Measurements from ENCODE around the gene RASA2. TPM values are rescaled to one million over a fixed set of nuclear protein-coding genes. Genes with fewer than 3 reads are reported as not detected.

The RASA2 gene
- total RNA-seq, 1 experiment from 2014 or later: 14.5 TPM

DNA sequence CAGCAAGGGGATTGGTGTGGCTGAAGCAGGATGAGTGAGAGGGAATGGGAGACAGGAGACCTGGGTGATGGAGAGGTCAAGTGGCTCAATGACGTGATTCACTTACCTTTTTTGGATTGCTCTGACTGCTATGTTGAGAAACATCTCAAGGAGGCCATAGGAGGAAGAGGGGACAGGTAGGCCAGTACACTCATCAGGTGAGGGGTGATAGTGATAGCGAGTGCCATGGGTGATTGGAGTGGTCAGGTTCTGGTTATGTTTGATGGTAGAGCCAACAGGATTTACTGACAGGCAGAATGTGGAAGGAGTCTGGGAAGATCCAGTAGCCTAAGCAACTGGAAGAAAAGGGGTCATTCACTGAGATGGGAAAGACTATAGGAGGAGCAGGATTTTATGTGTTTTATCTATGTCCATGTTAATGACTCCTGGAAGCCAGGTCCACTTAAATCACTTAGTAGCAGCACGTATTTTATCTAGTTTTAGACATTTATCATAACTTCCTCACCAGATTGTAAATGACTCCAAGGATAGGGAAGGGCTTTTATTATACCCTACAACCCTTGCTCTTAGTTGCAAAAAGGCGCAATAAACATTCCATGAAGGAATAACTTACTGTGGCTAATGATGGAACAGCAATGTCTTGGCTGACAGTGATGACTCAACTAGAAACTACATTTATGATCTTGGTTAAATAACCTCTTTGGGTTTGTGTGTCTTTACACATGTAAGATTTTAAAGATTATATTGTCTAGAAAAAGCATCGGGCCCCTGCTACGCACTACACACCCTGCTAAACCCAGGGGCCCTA, 131.5 kb downstream of the RASA2 start:
- TF ChIP-seq POLR2AphosphoS5 (IDR thresholded peaks at IDR 0.05; ENCODE audit: low read depth, low read length): no peak
- TF ChIP-seq TCF7L2 (IDR thresholded peaks at IDR 0.05; ENCODE audit: low read depth, low read length): no peak
- TF ChIP-seq, protein P1, sequence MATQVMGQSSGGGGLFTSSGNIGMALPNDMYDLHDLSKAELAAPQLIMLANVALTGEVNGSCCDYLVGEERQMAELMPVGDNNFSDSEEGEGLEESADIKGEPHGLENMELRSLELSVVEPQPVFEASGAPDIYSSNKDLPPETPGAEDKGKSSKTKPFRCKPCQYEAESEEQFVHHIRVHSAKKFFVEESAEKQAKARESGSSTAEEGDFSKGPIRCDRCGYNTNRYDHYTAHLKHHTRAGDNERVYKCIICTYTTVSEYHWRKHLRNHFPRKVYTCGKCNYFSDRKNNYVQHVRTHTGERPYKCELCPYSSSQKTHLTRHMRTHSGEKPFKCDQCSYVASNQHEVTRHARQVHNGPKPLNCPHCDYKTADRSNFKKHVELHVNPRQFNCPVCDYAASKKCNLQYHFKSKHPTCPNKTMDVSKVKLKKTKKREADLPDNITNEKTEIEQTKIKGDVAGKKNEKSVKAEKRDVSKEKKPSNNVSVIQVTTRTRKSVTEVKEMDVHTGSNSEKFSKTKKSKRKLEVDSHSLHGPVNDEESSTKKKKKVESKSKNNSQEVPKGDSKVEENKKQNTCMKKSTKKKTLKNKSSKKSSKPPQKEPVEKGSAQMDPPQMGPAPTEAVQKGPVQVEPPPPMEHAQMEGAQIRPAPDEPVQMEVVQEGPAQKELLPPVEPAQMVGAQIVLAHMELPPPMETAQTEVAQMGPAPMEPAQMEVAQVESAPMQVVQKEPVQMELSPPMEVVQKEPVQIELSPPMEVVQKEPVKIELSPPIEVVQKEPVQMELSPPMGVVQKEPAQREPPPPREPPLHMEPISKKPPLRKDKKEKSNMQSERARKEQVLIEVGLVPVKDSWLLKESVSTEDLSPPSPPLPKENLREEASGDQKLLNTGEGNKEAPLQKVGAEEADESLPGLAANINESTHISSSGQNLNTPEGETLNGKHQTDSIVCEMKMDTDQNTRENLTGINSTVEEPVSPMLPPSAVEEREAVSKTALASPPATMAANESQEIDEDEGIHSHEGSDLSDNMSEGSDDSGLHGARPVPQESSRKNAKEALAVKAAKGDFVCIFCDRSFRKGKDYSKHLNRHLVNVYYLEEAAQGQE (IDR thresholded peaks at IDR 0.05; ENCODE audit: insufficient read depth in 1 of 2, low read depth in 2 of 2, low read length in 1 of 2): no peak
- no peak for TF ChIP-seq SIN3A (IDR thresholded peaks at IDR 0.05; ENCODE audit: borderline replicate concordance, insufficient read depth, low read depth, low read length)
- TF ChIP-seq, protein P2, sequence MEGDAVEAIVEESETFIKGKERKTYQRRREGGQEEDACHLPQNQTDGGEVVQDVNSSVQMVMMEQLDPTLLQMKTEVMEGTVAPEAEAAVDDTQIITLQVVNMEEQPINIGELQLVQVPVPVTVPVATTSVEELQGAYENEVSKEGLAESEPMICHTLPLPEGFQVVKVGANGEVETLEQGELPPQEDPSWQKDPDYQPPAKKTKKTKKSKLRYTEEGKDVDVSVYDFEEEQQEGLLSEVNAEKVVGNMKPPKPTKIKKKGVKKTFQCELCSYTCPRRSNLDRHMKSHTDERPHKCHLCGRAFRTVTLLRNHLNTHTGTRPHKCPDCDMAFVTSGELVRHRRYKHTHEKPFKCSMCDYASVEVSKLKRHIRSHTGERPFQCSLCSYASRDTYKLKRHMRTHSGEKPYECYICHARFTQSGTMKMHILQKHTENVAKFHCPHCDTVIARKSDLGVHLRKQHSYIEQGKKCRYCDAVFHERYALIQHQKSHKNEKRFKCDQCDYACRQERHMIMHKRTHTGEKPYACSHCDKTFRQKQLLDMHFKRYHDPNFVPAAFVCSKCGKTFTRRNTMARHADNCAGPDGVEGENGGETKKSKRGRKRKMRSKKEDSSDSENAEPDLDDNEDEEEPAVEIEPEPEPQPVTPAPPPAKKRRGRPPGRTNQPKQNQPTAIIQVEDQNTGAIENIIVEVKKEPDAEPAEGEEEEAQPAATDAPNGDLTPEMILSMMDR (IDR thresholded peaks at IDR 0.05): no peak
- Histone ChIP-seq H3K36me3 (ENCODE audit: control insufficient read depth, insufficient read depth, low read length) (no peaks in the 10 kb centered on the region), H3K27me3 (ENCODE audit: control insufficient read depth, insufficient read depth, low read length) (no peaks in the 10 kb centered on the region), H3K4me3 (ENCODE audit: low read depth in 2 of 2, low read length in 2 of 2) (no peak overlapping the region), H3K9me3 (ENCODE audit: control insufficient read depth, insufficient read depth, low read depth, low read length) (no peaks in the 10 kb centered on the region), H3K4me1 (ENCODE audit: control insufficient read depth, insufficient read depth, low read length) (no peaks in the 10 kb centered on the region), H3K27ac (ENCODE audit: low read length) (no peak overlapping the region)
- ChIA-PET POLR2A (no interaction called here), CTCF (no interaction called here)
- DNase-seq (ENCODE audit: low read depth, low spot score) (no peak), ATAC-seq (no peak)
- BruUV-seq (replicated peaks): no TSS peak
- intact Hi-C loops (cut with micrococcal nuclease; ENCODE audit: unreplicated experiment): no loop called here
- in situ Hi-C loops (cut with HindIII; ENCODE audit: low pct_unique_long_range_greater_than_20kb, low sequenced_read_pairs): no loop called here

DNA sequence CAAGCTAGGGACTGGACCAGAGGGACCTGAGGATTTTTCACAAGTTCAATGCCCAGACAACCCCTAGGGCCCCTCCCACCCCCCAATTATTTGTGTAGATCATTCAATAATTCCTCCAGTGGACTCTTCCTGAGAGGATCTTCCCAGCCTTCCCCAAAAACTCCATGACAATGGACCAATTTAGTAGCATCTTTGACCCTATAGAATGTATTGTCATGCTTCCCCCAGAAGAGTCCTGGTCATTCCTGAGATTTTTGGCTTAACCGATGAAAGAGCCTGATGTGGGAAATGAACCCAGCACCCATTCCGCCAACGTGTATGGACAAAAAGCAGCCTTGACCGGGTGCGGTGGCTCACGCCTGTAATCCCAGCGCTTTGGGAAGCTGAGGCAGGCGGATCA, 132.1 kb downstream of the RASA2 start:
- ChIA-PET CTCF (no interaction called here), POLR2A (no interaction called here)
- Histone ChIP-seq H3K4me1 (ENCODE audit: control insufficient read depth, insufficient read depth, low read length) (no peaks in the 10 kb centered on the region), H3K27me3 (ENCODE audit: control insufficient read depth, insufficient read depth, low read length) (no peaks in the 10 kb centered on the region), H3K27ac (ENCODE audit: low read length) (no peak overlapping the region), H3K9me3 (ENCODE audit: control insufficient read depth, insufficient read depth, low read depth, low read length) (no peaks in the 10 kb centered on the region), H3K4me3 (ENCODE audit: low read depth in 2 of 2, low read length in 2 of 2) (no peak overlapping the region), H3K36me3 (ENCODE audit: control insufficient read depth, insufficient read depth, low read length) (no peaks in the 10 kb centered on the region)
- intact Hi-C loops (cut with micrococcal nuclease; ENCODE audit: unreplicated experiment): no loop called here
- no peak for DNase-seq (ENCODE audit: low read depth, low spot score)
- no TSS peak for BruUV-seq (replicated peaks)
- no peak for ATAC-seq
- in situ Hi-C loops (cut with HindIII; ENCODE audit: low pct_unique_long_range_greater_than_20kb, low sequenced_read_pairs): no loop called here
- TF ChIP-seq, protein P1 (IDR thresholded peaks at IDR 0.05; ENCODE audit: insufficient read depth in 1 of 2, low read depth in 2 of 2, low read length in 1 of 2): no peak
- TF ChIP-seq POLR2AphosphoS5 (IDR thresholded peaks at IDR 0.05; ENCODE audit: low read depth, low read length) (no peak), TCF7L2 (IDR thresholded peaks at IDR 0.05; ENCODE audit: low read depth, low read length) (no peak), SIN3A (IDR thresholded peaks at IDR 0.05; ENCODE audit: borderline replicate concordance, insufficient read depth, low read depth, low read length) (no peak)
- TF ChIP-seq, protein P2 (IDR thresholded peaks at IDR 0.05): no peak
